ENCODE results near the gene PLXDC1. TPM values are rescaled to one million over a fixed set of nuclear protein-coding genes. Genes with fewer than 3 reads are reported as not detected.

Gene PLXDC1
- total and polyA plus RNA-seq, 2 of the 8 experiments (the other 6 are each of a cell fraction or from before 2014, with no cell fraction given), result 4.1 to 14.6 TPM

DNA sequence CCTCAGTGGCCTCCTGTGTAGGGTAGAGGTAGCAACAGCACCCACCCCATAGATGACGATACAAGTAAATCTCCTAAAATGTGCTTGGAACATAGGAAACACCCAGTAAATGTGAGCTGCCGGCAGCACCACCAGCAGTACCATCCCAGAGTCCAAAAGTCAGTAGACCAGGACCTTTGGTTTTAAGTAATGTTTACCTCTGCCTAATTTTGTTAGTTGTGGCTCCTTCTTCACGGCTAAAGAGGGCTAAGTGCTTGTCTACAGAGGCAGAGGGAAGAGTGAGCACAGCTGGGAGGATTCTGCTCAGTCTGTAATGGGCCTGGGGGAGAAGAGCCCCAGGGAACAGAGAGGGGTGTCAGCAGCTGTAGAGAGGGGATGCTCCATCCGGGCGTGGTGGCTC lies 92.9 kb downstream of the PLXDC1 start:
- H3K4me2 ChIP-seq (ENCODE audit: insufficient read depth in 1 of 2, low read depth in 2 of 2, low read length in 2 of 2), result no peak overlapping the region; a peak in 1 of 4 replicates

More for the DNA sequence above, 92.9 kb downstream of the PLXDC1 start:
- Histone ChIP-seq H3K23me2 (ENCODE audit: low read depth, low read length) (peaks cover 2% of the 10 kb centered on the region; the same call in 1 of the 2 replicates), H4K20me1 (replicated peaks in 1 of 2; ENCODE audit: control insufficient read depth in 1 of 2, insufficient read depth in 2 of 2, low read length in 2 of 2) (peaks cover 0 to 2% of the 10 kb centered on the region in 2 experiments), H3K4me1 (replicated peaks in 1 of 4; ENCODE audit: control insufficient read depth in 3 of 4, insufficient read depth in 4 of 4, low read length in 3 of 4) (peaks cover 0 to 12% (median 8%) of the 10 kb centered on the region in 4 experiments; a peak in 5 of 7 replicates), H3K27me3 (replicated peaks in 1 of 4; ENCODE audit: control insufficient read depth in 3 of 4, extremely low read depth in 1 of 4, insufficient read depth in 3 of 4, low read length in 3 of 4) (no peaks in the 10 kb centered on the region), H2AFZ (ENCODE audit: low read length) (no peak overlapping the region), H3K27ac (ENCODE audit: low read depth, low read length) (no peak overlapping the region), H3K14ac (ENCODE audit: insufficient read length) (no peak overlapping the region), H3K79me2 (ENCODE audit: control insufficient read depth in 1 of 2, insufficient read depth in 2 of 2, low read length in 2 of 2) (no peaks in the 10 kb centered on the region), H3K36me3 (ENCODE audit: control insufficient read depth in 2 of 4, insufficient read depth in 4 of 4, low read length in 3 of 4) (no peaks in the 10 kb centered on the region), H3K56ac (replicated peaks; ENCODE audit: insufficient read length, low read depth, low read length) (no peak overlapping the region), H4K8ac (ENCODE audit: extremely low read depth, insufficient read depth, low read length) (no peak overlapping the region), H2AK5ac (ENCODE audit: low read depth, low read length) (peak overlapping the region; percentile 45; the same call in 1 of the 2 replicates), H4K5ac (ENCODE audit: insufficient read length, low read depth, low read length) (no peak overlapping the region), H2BK5ac (ENCODE audit: low read depth, low read length) (no peak overlapping the region; the same call in 1 of the 2 replicates), H3K18ac (ENCODE audit: extremely low read depth, low read length) (no peak overlapping the region), H2BK120ac (replicated peaks; ENCODE audit: low read depth, low read length) (no peak overlapping the region), H3K4me3 (ENCODE audit: extremely low read depth in 1 of 4, insufficient read depth in 2 of 4, low read depth in 3 of 4, low read length in 4 of 4) (no peak overlapping the region), H3K4ac (replicated peaks; ENCODE audit: insufficient read length, low read depth, low read length) (no peak overlapping the region), H3K9ac (replicated peaks in 1 of 4; ENCODE audit: extremely low read depth in 1 of 4, low read depth in 3 of 4, low read length in 3 of 4) (no peak overlapping the region), H2BK15ac (ENCODE audit: low read length) (no peak overlapping the region), H3K79me1 (ENCODE audit: low read depth, low read length) (no peaks in the 10 kb centered on the region), H3K9me3 (ENCODE audit: insufficient read depth in 2 of 2, low read depth in 1 of 2, low read length in 1 of 2) (no peaks in the 10 kb centered on the region), H2BK12ac (ENCODE audit: low read depth, low read length) (no peak overlapping the region), H2BK20ac (ENCODE audit: low read length) (no peak overlapping the region), H3K23ac (ENCODE audit: insufficient read length) (no peak overlapping the region), H4K91ac (replicated peaks; ENCODE audit: insufficient read length, low read length) (no peak overlapping the region)
- POLR2A ChIA-PET (ENCODE audit: partially characterized antibody), result interaction anchor here (1.2 to 1.4 kb wide), 3 partner anchors 18 to 208 kb away, joined by 3 to 4 read pairs (median 3); no protein-coding TSS in a partner anchor
- WGBS, 2 experiments (ENCODE audit: extremely low coverage in 1 of 2, insufficient coverage in 1 of 2, insufficient read length in 1 of 2, insufficient replicate concordance in 2 of 2, low coverage in 1 of 2, low lambda C conversion rate in 2 of 2, missing lambda C conversion rate in 1 of 2), result 67% methylated on average over 5 of the region's 5 CpGs; no CpG with 5 or more reads in 1 of the 2 experiments
- TF ChIP-seq KDM4A (IDR thresholded peaks at IDR 0.05; ENCODE audit: low read depth, low read length, severe bottlenecking), result no peak
- TF ChIP-seq TAF7 (optimal IDR thresholded peaks at IDR 0.05; ENCODE audit: borderline replicate concordance, low read depth, low read length), result no peak
- TF ChIP-seq RAD21 (IDR thresholded peaks at IDR 0.05 in 1 of 2, conservative IDR thresholded peaks at IDR 0.05 in 1 of 2; ENCODE audit: low read depth in 2 of 2, low read length in 2 of 2), result no peak
- TF ChIP-seq SP4 (IDR thresholded peaks at IDR 0.05; ENCODE audit: low read length), result no peak
- TF ChIP-seq JUN (IDR thresholded peaks at IDR 0.05; ENCODE audit: low read depth, low read length), result no peak
- TF ChIP-seq SRF (IDR thresholded peaks at IDR 0.05; ENCODE audit: low read depth, low read length), result no peak
- TF ChIP-seq SP1 (IDR thresholded peaks at IDR 0.05; ENCODE audit: low read depth, low read length), result no peak
- no peak for TF ChIP-seq GTF2F1 (IDR thresholded peaks at IDR 0.05; ENCODE audit: borderline replicate concordance, low read depth, low read length)
- TF ChIP-seq TAF1 (IDR thresholded peaks at IDR 0.05; ENCODE audit: low read depth, low read length), result no peak
- CTCF ChIA-PET (ENCODE audit: partially characterized antibody), result interaction anchor here (1.4 to 4.3 kb wide), 5 partner anchors 9 to 94 kb away, joined by 3 to 29 read pairs (median 6); partner anchors contain the start of gene PLXDC1
- DNase-seq (ENCODE audit: low read depth in 1 of 2, low spot score in 2 of 2) (peak in 1 of 2 experiments; percentile 27), FAIRE-seq (no peak)

Data from H1 (cell line).